HEK293T (cell line): ENCODE data around the gene PLXNA2.

Source experiments
- CTCF ChIA-PET: fragments of 350-600 bp; formaldehyde crosslinking; extraction: SDS; loops from one replicate; lab custom pipeline; 2021; ENCODE audit warnings: antibody characterized with exemption, inconsistent platforms; lab: Yijun Ruan, JAX
- POLR2A ChIA-PET: fragments of 350-600 bp; formaldehyde crosslinking; extraction: SDS; loops from one replicate; lab custom pipeline; 2020; ENCODE audit warnings: antibody characterized with exemption, inconsistent platforms; lab: Yijun Ruan, JAX
- DNase-seq: peaks from one replicate; pipeline ENCODE4 v3.0.0; 2012; ENCODE audit warnings: mixed read lengths; ENCODE audit errors: extremely low spot score
- ARNT ChIP-seq: fragments of 450-650 bp; IDR thresholded peaks from 2 replicates; pipeline ENCODE4 v1.6.1; 2017; ENCODE audit warnings: mild to moderate bottlenecking
- BHLHE40 ChIP-seq: fragments of 450-650 bp; IDR thresholded peaks from 2 replicates; pipeline ENCODE4 v1.6.1; 2016; ENCODE audit warnings: mild to moderate bottlenecking, moderate library complexity, borderline replicate concordance
- CTBP1 ChIP-seq: fragments of 450-650 bp; IDR thresholded peaks from 2 replicates; pipeline ENCODE4 v1.6.1; 2016; ENCODE audit warnings: borderline replicate concordance
- ELF4 ChIP-seq: fragments of 450-650 bp; IDR thresholded peaks from 2 replicates; pipeline ENCODE4 v1.6.1; 2017; ENCODE audit warnings: antibody characterized with exemption
- FOXA1 ChIP-seq: fragments of 450-650 bp; IDR thresholded peaks from 2 replicates; pipeline ENCODE4 v1.6.1; 2016; ENCODE audit warnings: mild to moderate bottlenecking
- FOXK2 ChIP-seq: fragments of 450-650 bp; IDR thresholded peaks from 2 replicates; pipeline ENCODE4 v1.6.1; 2016; ENCODE audit warnings: mild to moderate bottlenecking
- FOXM1 ChIP-seq: fragments of 450-650 bp; IDR thresholded peaks from 2 replicates; pipeline ENCODE4 v1.6.1; 2017; ENCODE audit warnings: mild to moderate bottlenecking, borderline replicate concordance
- HDGF ChIP-seq: fragments of 450-650 bp; IDR thresholded peaks from 2 replicates; pipeline ENCODE4 v1.6.1; 2017; ENCODE audit warnings: antibody characterized with exemption, borderline replicate concordance
- L3MBTL2 ChIP-seq: fragments of 450-650 bp; conservative IDR thresholded peaks from 2 replicates; pipeline ENCODE4 v1.6.1; 2016; ENCODE audit warnings: mild to moderate bottlenecking
- LEF1 ChIP-seq: fragments of 450-650 bp; IDR thresholded peaks from 2 replicates; pipeline ENCODE4 v1.6.1; 2017; ENCODE audit warnings: mild to moderate bottlenecking, borderline replicate concordance
- NFRKB ChIP-seq: fragments of 450-650 bp; IDR thresholded peaks from 2 replicates; pipeline ENCODE4 v1.6.1; 2016; ENCODE audit warnings: mild to moderate bottlenecking, moderate library complexity
- PKNOX1 ChIP-seq: fragments of 450-650 bp; IDR thresholded peaks from 2 replicates; pipeline ENCODE4 v1.6.1; 2016
- SP1 ChIP-seq: fragments of 450-650 bp; IDR thresholded peaks from 2 replicates; pipeline ENCODE4 v1.6.1; 2017
- SUZ12 ChIP-seq: fragments of 450-650 bp; IDR thresholded peaks from 2 replicates; pipeline ENCODE4 v1.6.1; 2016; ENCODE audit warnings: mild to moderate bottlenecking
- TARDBP ChIP-seq: fragments of 450-650 bp; IDR thresholded peaks from 2 replicates; pipeline ENCODE4 v1.6.1; 2016
- ZNF384 ChIP-seq: fragments of 450-650 bp; IDR thresholded peaks from 2 replicates; pipeline ENCODE4 v1.6.1; 2016

The PLXNA2 gene

GRCh38 chr1:208219659-208220282 is 24.4 kb downstream of the PLXNA2 start:
- no peak for DNase-seq
- ChIA-PET POLR2A (no interaction called here), CTCF (no interaction called here)
- TF ChIP-seq NFRKB (no peak), L3MBTL2 (no peak), ZNF384 (no peak), ELF4 (no peak), TARDBP (no peak), SP1 (no peak), SUZ12 (no peak), BHLHE40 (no peak), LEF1 (no peak), CTBP1 (no peak), ARNT (no peak), FOXM1 (no peak), PKNOX1 (no peak), FOXK2 (no peak), HDGF (no peak), FOXA1 (no peak)

DNA sequence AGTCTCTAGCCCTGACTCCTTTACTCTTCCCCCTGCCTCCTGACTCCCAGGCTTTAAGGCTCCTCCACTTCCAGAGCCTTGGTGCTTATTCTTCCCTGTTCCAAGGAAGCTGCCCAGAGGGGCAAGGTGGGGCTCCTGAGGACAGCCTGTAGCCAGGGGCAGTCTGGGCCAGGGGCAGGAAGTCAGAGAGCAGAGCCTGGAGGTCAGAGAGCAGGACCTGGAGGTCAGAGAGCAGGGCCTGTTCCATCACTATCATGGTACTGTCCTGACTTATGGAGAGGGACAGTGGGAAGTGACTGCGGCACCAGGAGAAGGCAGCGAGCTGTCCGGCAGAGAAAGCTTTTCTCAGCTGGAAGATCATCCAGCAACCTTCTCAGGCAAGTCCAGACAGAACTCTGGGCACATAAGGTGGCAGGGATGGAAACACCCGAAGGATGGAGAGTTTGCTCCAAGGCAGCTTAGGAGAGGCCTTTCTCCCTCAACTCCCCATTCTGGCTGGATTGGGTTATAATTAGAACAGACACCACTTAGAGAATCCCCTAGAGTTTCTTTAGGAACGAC is 25.0 kb downstream of the PLXNA2 start:
- TF ChIP-seq FOXA1 (no peak), ZNF384 (no peak), LEF1 (no peak), ARNT (no peak), ELF4 (no peak), FOXK2 (no peak), PKNOX1 (no peak), L3MBTL2 (no peak), NFRKB (no peak), HDGF (no peak), SUZ12 (no peak), CTBP1 (no peak)
- ChIA-PET CTCF (interaction anchor here (1.4 kb wide), 1 partner anchor 12 kb away, joined by 3 read pairs; no protein-coding TSS in a partner anchor), POLR2A (no interaction called here)
- DNase-seq = no peak

DNA sequence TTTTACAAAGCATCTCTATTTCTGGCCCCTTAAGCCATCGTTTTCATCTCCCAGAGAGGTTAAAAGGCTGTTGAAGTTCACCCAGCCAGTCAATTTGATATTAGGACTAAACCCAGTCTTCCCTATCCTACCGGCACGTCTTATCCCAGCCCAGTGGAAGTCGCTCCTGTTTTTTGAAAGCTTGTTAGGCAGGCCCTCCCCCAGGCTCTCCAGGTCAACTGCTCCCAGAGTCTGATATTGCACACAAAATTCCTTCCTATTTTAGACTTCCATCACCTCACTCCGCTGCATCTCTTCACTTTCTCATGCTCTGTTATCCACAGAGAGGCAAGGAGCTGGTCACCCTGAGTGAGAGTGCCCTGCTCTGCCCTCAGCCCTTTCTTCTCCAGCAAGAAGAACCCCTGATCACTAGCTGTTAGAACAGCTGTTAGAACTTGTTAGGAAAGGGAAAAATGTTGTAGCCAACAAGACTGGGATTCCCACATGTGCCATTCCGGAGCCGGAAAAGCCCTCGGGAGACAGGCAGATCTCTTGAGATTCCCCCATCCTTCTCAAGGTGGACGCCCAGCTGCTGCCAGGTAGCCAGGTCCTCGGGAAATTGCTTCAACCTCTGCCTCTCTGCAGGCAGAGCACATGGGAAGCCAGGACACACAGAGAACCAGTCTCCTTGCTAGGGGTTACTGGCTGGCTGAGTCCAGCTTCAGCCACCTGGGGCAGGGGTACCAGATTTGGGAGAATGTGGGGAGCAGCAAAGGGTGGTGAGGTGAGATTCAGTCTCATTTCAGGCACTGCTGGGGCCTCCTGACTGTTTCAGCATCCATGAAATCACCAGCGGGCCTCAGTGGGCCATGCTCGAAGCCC is 25.7 kb downstream of the PLXNA2 start:
- no peak for DNase-seq
- TF ChIP-seq ARNT = no peak
- TF ChIP-seq SP1 = no peak
- no peak for TF ChIP-seq TARDBP
- no peak for TF ChIP-seq CTBP1
- TF ChIP-seq SUZ12 = no peak
- no peak for TF ChIP-seq PKNOX1
- no peak for TF ChIP-seq ELF4
- TF ChIP-seq L3MBTL2 = no peak
- no peak for TF ChIP-seq BHLHE40
- CTCF ChIA-PET = interaction anchor here (0.7 to 1.4 kb wide), 2 partner anchors 11 to 13 kb away, joined by 3 read pairs; no protein-coding TSS in a partner anchor
- POLR2A ChIA-PET = no interaction called here

DNA sequence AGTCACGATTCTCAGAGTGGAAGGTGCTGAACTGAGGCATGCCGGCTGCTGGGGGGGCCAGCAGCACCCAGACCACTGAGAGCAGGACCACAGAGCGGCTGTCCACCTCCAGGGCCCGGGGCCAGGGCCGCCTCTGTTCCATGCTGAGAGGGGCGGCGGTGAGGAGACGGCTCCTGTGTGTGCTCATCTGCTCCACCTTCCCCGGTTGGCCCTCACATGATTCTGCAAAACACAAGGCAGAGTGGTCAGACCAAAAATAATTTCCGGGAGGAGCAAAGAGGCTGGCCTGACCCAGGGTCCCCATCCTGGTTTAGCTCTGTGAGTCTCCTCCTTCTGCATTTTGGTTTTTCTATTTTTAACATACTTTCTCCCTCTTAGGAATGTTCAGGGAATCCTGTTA is 26.4 kb downstream of the PLXNA2 start:
- ChIA-PET POLR2A (no interaction called here), CTCF (interaction anchor here (0.7 to 1.4 kb wide), 2 partner anchors 10 to 12 kb away, joined by 3 read pairs; no protein-coding TSS in a partner anchor)
- no peak for TF ChIP-seq BHLHE40
- TF ChIP-seq SUZ12 = no peak
- no peak for TF ChIP-seq ELF4
- TF ChIP-seq L3MBTL2 = no peak
- TF ChIP-seq LEF1 = no peak
- no peak for TF ChIP-seq PKNOX1
- DNase-seq = no peak

DNA sequence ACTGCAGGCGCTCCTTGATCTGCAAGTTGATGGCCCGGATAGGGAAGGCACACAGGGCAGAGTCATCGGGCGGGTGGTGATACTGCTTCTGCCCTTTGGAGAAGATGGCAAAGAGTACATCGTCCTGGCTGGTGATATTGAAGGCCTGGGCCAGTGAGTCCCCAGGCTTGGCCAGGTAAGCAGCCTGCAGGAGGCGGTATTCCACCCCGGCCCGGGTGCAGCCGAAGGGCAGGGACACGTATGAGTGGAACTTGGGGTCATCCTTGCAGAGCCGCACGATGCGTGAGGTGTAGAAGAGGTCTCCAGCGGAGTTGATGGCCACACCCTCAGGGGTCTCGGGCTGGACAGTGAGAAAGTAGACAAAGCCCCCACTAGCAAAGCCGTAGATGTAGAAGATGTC is 27.4 kb downstream of the PLXNA2 start:
- ChIA-PET CTCF (no interaction called here), POLR2A (no interaction called here)

More for the DNA sequence above, 27.4 kb downstream of the PLXNA2 start:
- no peak for DNase-seq
- TF ChIP-seq LEF1 = no peak
- TF ChIP-seq ELF4 = no peak
- no peak for TF ChIP-seq ARNT
- TF ChIP-seq CTBP1 = no peak
- no peak for TF ChIP-seq FOXA1
- no peak for TF ChIP-seq ZNF384
- TF ChIP-seq FOXK2 = no peak
- TF ChIP-seq PKNOX1 = no peak
- TF ChIP-seq HDGF = no peak
- no peak for TF ChIP-seq FOXM1
- TF ChIP-seq NFRKB = no peak
- TF ChIP-seq TARDBP = no peak
- no peak for TF ChIP-seq L3MBTL2
- no peak for TF ChIP-seq BHLHE40
